ENCODE data around the gene PAK1.

Gene PAK1

DNA sequence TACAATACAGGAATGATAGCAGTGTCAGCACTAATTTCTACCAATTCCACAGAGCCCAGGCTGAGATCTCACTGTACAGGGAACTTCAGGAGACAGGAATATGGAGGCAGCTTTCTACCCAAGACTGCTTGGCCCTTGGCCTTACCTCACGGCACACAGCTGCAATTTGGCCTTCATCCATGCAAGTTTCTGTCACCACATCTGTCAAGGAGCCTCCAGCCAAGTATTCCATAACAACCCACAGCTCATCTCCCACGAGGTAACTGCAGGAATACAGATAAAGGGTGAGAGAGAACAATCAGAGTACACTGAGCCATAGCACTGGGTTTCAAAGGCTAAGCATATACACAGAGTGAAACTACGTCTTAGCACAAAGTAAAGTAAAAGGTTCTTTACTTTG is 133.4 kb downstream of the PAK1 start:
- TF ChIP-seq, protein P1, sequence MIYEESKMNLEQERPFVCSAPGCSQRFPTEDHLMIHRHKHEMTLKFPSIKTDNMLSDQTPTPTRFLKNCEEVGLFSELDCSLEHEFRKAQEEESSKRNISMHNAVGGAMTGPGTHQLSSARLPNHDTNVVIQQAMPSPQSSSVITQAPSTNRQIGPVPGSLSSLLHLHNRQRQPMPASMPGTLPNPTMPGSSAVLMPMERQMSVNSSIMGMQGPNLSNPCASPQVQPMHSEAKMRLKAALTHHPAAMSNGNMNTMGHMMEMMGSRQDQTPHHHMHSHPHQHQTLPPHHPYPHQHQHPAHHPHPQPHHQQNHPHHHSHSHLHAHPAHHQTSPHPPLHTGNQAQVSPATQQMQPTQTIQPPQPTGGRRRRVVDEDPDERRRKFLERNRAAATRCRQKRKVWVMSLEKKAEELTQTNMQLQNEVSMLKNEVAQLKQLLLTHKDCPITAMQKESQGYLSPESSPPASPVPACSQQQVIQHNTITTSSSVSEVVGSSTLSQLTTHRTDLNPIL (CRISPR knock-in tag; IDR thresholded peaks at IDR 0.05; ENCODE audit: low read depth), result no peak
- TF ChIP-seq, protein P2, sequence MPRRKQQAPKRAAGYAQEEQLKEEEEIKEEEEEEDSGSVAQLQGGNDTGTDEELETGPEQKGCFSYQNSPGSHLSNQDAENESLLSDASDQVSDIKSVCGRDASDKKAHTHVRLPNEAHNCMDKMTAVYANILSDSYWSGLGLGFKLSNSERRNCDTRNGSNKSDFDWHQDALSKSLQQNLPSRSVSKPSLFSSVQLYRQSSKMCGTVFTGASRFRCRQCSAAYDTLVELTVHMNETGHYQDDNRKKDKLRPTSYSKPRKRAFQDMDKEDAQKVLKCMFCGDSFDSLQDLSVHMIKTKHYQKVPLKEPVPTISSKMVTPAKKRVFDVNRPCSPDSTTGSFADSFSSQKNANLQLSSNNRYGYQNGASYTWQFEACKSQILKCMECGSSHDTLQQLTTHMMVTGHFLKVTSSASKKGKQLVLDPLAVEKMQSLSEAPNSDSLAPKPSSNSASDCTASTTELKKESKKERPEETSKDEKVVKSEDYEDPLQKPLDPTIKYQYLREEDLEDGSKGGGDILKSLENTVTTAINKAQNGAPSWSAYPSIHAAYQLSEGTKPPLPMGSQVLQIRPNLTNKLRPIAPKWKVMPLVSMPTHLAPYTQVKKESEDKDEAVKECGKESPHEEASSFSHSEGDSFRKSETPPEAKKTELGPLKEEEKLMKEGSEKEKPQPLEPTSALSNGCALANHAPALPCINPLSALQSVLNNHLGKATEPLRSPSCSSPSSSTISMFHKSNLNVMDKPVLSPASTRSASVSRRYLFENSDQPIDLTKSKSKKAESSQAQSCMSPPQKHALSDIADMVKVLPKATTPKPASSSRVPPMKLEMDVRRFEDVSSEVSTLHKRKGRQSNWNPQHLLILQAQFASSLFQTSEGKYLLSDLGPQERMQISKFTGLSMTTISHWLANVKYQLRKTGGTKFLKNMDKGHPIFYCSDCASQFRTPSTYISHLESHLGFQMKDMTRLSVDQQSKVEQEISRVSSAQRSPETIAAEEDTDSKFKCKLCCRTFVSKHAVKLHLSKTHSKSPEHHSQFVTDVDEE (CRISPR knock-in tag; IDR thresholded peaks at IDR 0.05), result no peak
- TF ChIP-seq BACH2 (CRISPR knock-in tag; IDR thresholded peaks at IDR 0.05; ENCODE audit: borderline replicate concordance) (no peak), RARB (CRISPR knock-in tag; IDR thresholded peaks at IDR 0.05) (no peak), ZNF8 (CRISPR knock-in tag; IDR thresholded peaks at IDR 0.05) (no peak), GLIS3 (CRISPR knock-in tag; IDR thresholded peaks at IDR 0.05) (no peak), ESRRG (CRISPR knock-in tag; IDR thresholded peaks at IDR 0.05) (no peak)
- TF ChIP-seq, protein P3, sequence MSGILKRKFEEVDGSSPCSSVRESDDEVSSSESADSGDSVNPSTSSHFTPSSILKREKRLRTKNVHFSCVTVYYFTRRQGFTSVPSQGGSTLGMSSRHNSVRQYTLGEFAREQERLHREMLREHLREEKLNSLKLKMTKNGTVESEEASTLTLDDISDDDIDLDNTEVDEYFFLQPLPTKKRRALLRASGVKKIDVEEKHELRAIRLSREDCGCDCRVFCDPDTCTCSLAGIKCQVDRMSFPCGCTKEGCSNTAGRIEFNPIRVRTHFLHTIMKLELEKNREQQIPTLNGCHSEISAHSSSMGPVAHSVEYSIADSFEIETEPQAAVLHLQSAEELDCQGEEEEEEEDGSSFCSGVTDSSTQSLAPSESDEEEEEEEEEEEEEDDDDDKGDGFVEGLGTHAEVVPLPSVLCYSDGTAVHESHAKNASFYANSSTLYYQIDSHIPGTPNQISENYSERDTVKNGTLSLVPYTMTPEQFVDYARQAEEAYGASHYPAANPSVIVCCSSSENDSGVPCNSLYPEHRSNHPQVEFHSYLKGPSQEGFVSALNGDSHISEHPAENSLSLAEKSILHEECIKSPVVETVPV (CRISPR knock-in tag; IDR thresholded peaks at IDR 0.05), result no peak
- TF ChIP-seq, protein P4, sequence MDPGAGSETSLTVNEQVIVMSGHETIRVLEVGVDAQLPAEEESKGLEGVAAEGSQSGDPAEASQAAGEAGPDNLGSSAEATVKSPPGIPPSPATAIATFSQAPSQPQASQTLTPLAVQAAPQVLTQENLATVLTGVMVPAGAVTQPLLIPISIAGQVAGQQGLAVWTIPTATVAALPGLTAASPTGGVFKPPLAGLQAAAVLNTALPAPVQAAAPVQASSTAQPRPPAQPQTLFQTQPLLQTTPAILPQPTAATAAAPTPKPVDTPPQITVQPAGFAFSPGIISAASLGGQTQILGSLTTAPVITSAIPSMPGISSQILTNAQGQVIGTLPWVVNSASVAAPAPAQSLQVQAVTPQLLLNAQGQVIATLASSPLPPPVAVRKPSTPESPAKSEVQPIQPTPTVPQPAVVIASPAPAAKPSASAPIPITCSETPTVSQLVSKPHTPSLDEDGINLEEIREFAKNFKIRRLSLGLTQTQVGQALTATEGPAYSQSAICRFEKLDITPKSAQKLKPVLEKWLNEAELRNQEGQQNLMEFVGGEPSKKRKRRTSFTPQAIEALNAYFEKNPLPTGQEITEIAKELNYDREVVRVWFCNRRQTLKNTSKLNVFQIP (CRISPR knock-in tag; IDR thresholded peaks at IDR 0.05; ENCODE audit: borderline replicate concordance, low read depth), result no peak
- ATAC-seq, result no peak

DNA sequence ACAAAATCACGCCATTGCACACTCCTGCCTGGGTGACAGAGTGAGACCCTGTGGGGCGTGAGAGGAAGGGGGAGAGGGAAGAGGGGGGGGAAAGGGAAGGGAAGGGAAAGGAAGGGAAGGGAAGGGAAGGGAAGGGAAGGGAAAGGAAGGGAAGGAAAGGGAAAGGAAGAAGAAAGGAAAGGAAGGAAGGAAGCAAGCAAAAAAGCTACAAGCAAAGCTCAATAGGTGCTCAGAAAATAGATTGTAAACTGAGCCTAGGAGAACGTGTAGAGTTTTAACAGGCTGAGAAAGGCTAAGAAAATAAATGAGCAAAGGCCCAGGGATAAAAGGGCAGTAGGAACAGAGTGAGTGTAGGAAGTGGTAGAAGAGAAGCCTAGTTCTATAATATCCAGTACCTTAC is 141.6 kb downstream of the PAK1 start:
- no peak for ATAC-seq
- TF ChIP-seq TOX (CRISPR knock-in tag; IDR thresholded peaks at IDR 0.05; ENCODE audit: borderline replicate concordance) (no peak), ZNF565 (CRISPR knock-in tag; conservative IDR thresholded peaks at IDR 0.05; ENCODE audit: low read depth) (no peak), ZC3H10 (CRISPR knock-in tag; IDR thresholded peaks at IDR 0.05) (no peak), PPARA (CRISPR knock-in tag; IDR thresholded peaks at IDR 0.05; ENCODE audit: borderline replicate concordance) (no peak), ZNF8 (CRISPR knock-in tag; IDR thresholded peaks at IDR 0.05) (no peak), RARB (CRISPR knock-in tag; IDR thresholded peaks at IDR 0.05) (no peak), OSR1 (CRISPR knock-in tag; IDR thresholded peaks at IDR 0.05) (no peak), ISL1 (CRISPR knock-in tag; IDR thresholded peaks at IDR 0.05) (no peak), GLIS3 (CRISPR knock-in tag; IDR thresholded peaks at IDR 0.05) (no peak), CSDC2 (CRISPR knock-in tag; IDR thresholded peaks at IDR 0.05) (no peak), ZFP3 (CRISPR knock-in tag; IDR thresholded peaks at IDR 0.05) (no peak), BACH2 (CRISPR knock-in tag; IDR thresholded peaks at IDR 0.05; ENCODE audit: borderline replicate concordance) (no peak), ARNTL (CRISPR knock-in tag; IDR thresholded peaks at IDR 0.05; ENCODE audit: borderline replicate concordance, low read depth) (no peak)
- TF ChIP-seq, protein P5, sequence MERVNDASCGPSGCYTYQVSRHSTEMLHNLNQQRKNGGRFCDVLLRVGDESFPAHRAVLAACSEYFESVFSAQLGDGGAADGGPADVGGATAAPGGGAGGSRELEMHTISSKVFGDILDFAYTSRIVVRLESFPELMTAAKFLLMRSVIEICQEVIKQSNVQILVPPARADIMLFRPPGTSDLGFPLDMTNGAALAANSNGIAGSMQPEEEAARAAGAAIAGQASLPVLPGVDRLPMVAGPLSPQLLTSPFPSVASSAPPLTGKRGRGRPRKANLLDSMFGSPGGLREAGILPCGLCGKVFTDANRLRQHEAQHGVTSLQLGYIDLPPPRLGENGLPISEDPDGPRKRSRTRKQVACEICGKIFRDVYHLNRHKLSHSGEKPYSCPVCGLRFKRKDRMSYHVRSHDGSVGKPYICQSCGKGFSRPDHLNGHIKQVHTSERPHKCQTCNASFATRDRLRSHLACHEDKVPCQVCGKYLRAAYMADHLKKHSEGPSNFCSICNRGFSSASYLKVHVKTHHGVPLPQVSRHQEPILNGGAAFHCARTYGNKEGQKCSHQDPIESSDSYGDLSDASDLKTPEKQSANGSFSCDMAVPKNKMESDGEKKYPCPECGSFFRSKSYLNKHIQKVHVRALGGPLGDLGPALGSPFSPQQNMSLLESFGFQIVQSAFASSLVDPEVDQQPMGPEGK (CRISPR knock-in tag; IDR thresholded peaks at IDR 0.05; ENCODE audit: borderline replicate concordance), result no peak
- TF ChIP-seq, protein P2 (CRISPR knock-in tag; IDR thresholded peaks at IDR 0.05), result no peak

Measured in SK-N-SH treated with all-trans-retinoic acid at 6 μM for 48 hours (cell line).